H1 (cell line): ENCODE measurements around the gene PLXNB2. TPM values are rescaled to one million over a fixed set of nuclear protein-coding genes. Genes with fewer than 3 reads are reported as not detected.

ENCODE experiments used
- CTCF ChIA-PET: fragments of 300-600 bp; sonication (Branson Sonifier 250); formaldehyde crosslinking; loops from one replicate; lab custom pipeline; 2021; ENCODE audit not compliant: partially characterized antibody; lab: Charles Lee
- POLR2A ChIA-PET: fragments of 300-600 bp; sonication (Branson Sonifier 250); formaldehyde crosslinking; loops from one replicate; lab custom pipeline; 2021; ENCODE audit warnings: inconsistent platforms; ENCODE audit not compliant: partially characterized antibody; lab: Charles Lee
- DNase-seq, 2 experiments: peaks; one replicate each; pipeline versions ENCODE4 v3.0.0 to v3.0.0-alpha.2; 2010 to 2022; ENCODE audit warnings: low spot score in 2 of 2, low read depth in 1 of 2, mixed read lengths in 1 of 2
- FAIRE-seq: peaks from 2 replicates; lab custom pipeline; 2011; peaks lifted over from hg19 to GRCh38; lab: Jason Lieb, UNC
- H2AFZ ChIP-seq: 2 replicates; pipeline ENCODE4 v1.8.1; 2012; ENCODE audit warnings: low read length, inconsistent platforms
- H2AK5ac ChIP-seq: 2 replicates; pipeline ENCODE4 v1.6.1; 2013; ENCODE audit warnings: low read depth, low read length
- H2BK120ac ChIP-seq: replicated peaks from 2 replicates; pipeline ENCODE3; 2013; ENCODE audit warnings: low read depth, low read length, inconsistent platforms
- H2BK12ac ChIP-seq: 2 replicates; pipeline ENCODE4 v1.6.1; 2013; ENCODE audit warnings: low read depth, low read length
- H2BK15ac ChIP-seq: 2 replicates; pipeline ENCODE4 v1.6.1; 2013; ENCODE audit warnings: low read length
- H2BK20ac ChIP-seq: 2 replicates; pipeline ENCODE4 v1.6.1; 2013; ENCODE audit warnings: low read length
- H2BK5ac ChIP-seq: 2 replicates; pipeline ENCODE4 v1.6.1; 2013; ENCODE audit warnings: low read depth, low read length
- H3K14ac ChIP-seq: 2 replicates; pipeline ENCODE4 v1.6.1; 2013; ENCODE audit warnings: inconsistent platforms; ENCODE audit not compliant: insufficient read length
- H3K18ac ChIP-seq: 2 replicates; pipeline ENCODE4 v1.6.1; 2013; ENCODE audit warnings: low read length; ENCODE audit errors: extremely low read depth
- H3K23ac ChIP-seq: 2 replicates; pipeline ENCODE4 v1.6.1; 2013; ENCODE audit warnings: inconsistent platforms; ENCODE audit not compliant: insufficient read length
- H3K23me2 ChIP-seq: 2 replicates; pipeline ENCODE4 v1.6.1; 2013; ENCODE audit warnings: low read depth, low read length
- H3K27ac ChIP-seq: 2 replicates; pipeline ENCODE4 v1.6.1; 2011; ENCODE audit warnings: low read depth, low read length, inconsistent platforms
- H3K27me3 ChIP-seq, 4 experiments: replicated peaks in 1 of 4; 1 replicate in 1 of 4; 2 replicates in 3 of 4; pipeline versions ENCODE4 v1.6.1 to v1.8.1; 2011 to 2013; ENCODE audit warnings: low read length in 3 of 4, mild to moderate bottlenecking in 3 of 4, inconsistent platforms in 2 of 4, mixed read lengths in 2 of 4, moderate library complexity in 1 of 4; ENCODE audit not compliant: control insufficient read depth in 3 of 4, insufficient read depth in 3 of 4; ENCODE audit errors: extremely low read depth in 1 of 4
- H3K36me3 ChIP-seq, 4 experiments: 2 replicates each; pipeline versions ENCODE4 v1.6.1 to v1.8.1; 2011 to 2013; ENCODE audit warnings: mild to moderate bottlenecking in 4 of 4, low read length in 3 of 4, moderate library complexity in 2 of 4, control low read depth in 1 of 4, inconsistent platforms in 1 of 4; ENCODE audit not compliant: insufficient read depth in 4 of 4, control insufficient read depth in 2 of 4
- H3K4ac ChIP-seq: replicated peaks from 2 replicates; pipeline ENCODE3; 2013; ENCODE audit warnings: low read length, low read depth, mixed read lengths, inconsistent platforms; ENCODE audit not compliant: insufficient read length
- H3K4me1 ChIP-seq, 4 experiments: replicated peaks in 1 of 4; 1 replicate in 1 of 4; 2 replicates in 3 of 4; pipeline versions ENCODE4 v1.6.1 to v1.8.1; 2011 to 2013; ENCODE audit warnings: low read length in 3 of 4, inconsistent platforms in 2 of 4, mixed read lengths in 1 of 4; ENCODE audit not compliant: insufficient read depth in 4 of 4, control insufficient read depth in 3 of 4
- H3K4me2 ChIP-seq, 2 experiments: 2 replicates each; pipeline versions ENCODE4 v1.6.1 to v1.8.1; 2011 to 2013; ENCODE audit warnings: low read depth in 2 of 2, low read length in 2 of 2, control low read depth in 1 of 2, inconsistent platforms in 1 of 2, mild to moderate bottlenecking in 1 of 2; ENCODE audit not compliant: insufficient read depth in 1 of 2
- H3K4me3 ChIP-seq, 4 experiments: fragments of 200-600, 300-600 bp in 1 of 4; sonication (generic), shearing (Covaris generic), sonication (Bioruptor Twin) in 1 of 4; 2 replicates each; pipeline versions ENCODE4 v1.5.1 to v1.8.1; 2011 to 2016; ENCODE audit warnings: low read length in 4 of 4, low read depth in 3 of 4, control low read depth in 2 of 4, inconsistent platforms in 2 of 4, mild to moderate bottlenecking in 2 of 4, mixed read lengths in 1 of 4, moderate library complexity in 1 of 4; ENCODE audit not compliant: insufficient read depth in 2 of 4; ENCODE audit errors: extremely low read depth in 1 of 4
- H3K56ac ChIP-seq: replicated peaks from 2 replicates; pipeline ENCODE3; 2013; ENCODE audit warnings: low read depth, mild to moderate bottlenecking, mixed read lengths, low read length, inconsistent platforms; ENCODE audit not compliant: insufficient read length
- H3K79me1 ChIP-seq: 2 replicates; pipeline ENCODE4 v1.6.1; 2013; ENCODE audit warnings: low read depth, low read length, control low read depth
- H3K79me2 ChIP-seq, 2 experiments: 2 replicates each; pipeline versions ENCODE4 v1.6.1 to v1.8.1; 2012 to 2013; ENCODE audit warnings: low read length in 2 of 2, mild to moderate bottlenecking in 2 of 2, inconsistent platforms in 1 of 2; ENCODE audit not compliant: insufficient read depth in 2 of 2, control insufficient read depth in 1 of 2
- H3K9ac ChIP-seq, 4 experiments: replicated peaks in 1 of 4; 1 replicate in 1 of 4; 2 replicates in 3 of 4; pipeline versions ENCODE4 v1.6.1 to v1.8.1; 2011 to 2013; ENCODE audit warnings: low read depth in 3 of 4, low read length in 3 of 4, control low read depth in 2 of 4, mild to moderate bottlenecking in 2 of 4, moderate library complexity in 2 of 4, inconsistent platforms in 1 of 4; ENCODE audit errors: extremely low read depth in 1 of 4
- H3K9me3 ChIP-seq, 2 experiments: 2 replicates each; pipeline versions ENCODE4 v1.6.1 to v1.8.1; 2012 to 2013; ENCODE audit warnings: mild to moderate bottlenecking in 2 of 2, moderate library complexity in 2 of 2, control low read depth in 1 of 2, inconsistent platforms in 1 of 2, low read depth in 1 of 2, low read length in 1 of 2, mixed read lengths in 1 of 2; ENCODE audit not compliant: insufficient read depth in 2 of 2
- H4K20me1 ChIP-seq, 2 experiments: replicated peaks in 1 of 2; 2 replicates each; pipeline versions ENCODE3 to v1.8.1; 2011 to 2013; ENCODE audit warnings: inconsistent platforms in 2 of 2, low read length in 2 of 2, mild to moderate bottlenecking in 1 of 2; ENCODE audit not compliant: insufficient read depth in 2 of 2, control insufficient read depth in 1 of 2
- H4K5ac ChIP-seq: 2 replicates; pipeline ENCODE4 v1.6.1; 2013; ENCODE audit warnings: low read length, low read depth, mixed read lengths, inconsistent platforms; ENCODE audit not compliant: insufficient read length
- H4K8ac ChIP-seq: 2 replicates; pipeline ENCODE4 v1.8.0; 2013; ENCODE audit warnings: mild to moderate bottlenecking, moderate library complexity, low read length, inconsistent platforms; ENCODE audit not compliant: insufficient read depth; ENCODE audit errors: extremely low read depth
- H4K91ac ChIP-seq: replicated peaks from 2 replicates; pipeline ENCODE3; 2013; ENCODE audit warnings: low read length, mixed read lengths, inconsistent platforms; ENCODE audit not compliant: insufficient read length
- BACH1 ChIP-seq: IDR thresholded peaks from 2 replicates; pipeline ENCODE4 v1.6.1; 2012; ENCODE audit warnings: low read length, improper control_type of control experiment
- EP300 ChIP-seq, 2 experiments: IDR thresholded peaks; 1 replicate in 1 of 2; 2 replicates in 1 of 2; pipeline ENCODE4 v1.6.1; 2011 to 2012; ENCODE audit warnings: low read depth in 2 of 2, low read length in 2 of 2, mild to moderate bottlenecking in 2 of 2, borderline replicate concordance in 1 of 2, inconsistent platforms in 1 of 2, moderate library complexity in 1 of 2
- HDAC6 ChIP-seq: IDR thresholded peaks from one replicate; pipeline ENCODE4 v1.7.1; 2012; ENCODE audit warnings: low read depth, mild to moderate bottlenecking, inconsistent platforms, low read length, moderate library complexity
- KDM4A ChIP-seq: IDR thresholded peaks from one replicate; pipeline ENCODE4 v1.7.1; 2012; ENCODE audit warnings: low read depth, mild to moderate bottlenecking, moderate library complexity, low read length, inconsistent platforms; ENCODE audit not compliant: severe bottlenecking
- NANOG ChIP-seq: IDR thresholded peaks from 2 replicates; pipeline ENCODE4 v1.6.1; 2011; ENCODE audit warnings: low read length, low read depth, mild to moderate bottlenecking, inconsistent platforms; ENCODE audit not compliant: insufficient read depth, poor library complexity, severe bottlenecking
- PHF8 ChIP-seq: fragments of 200-600 bp; sonication (generic); conservative IDR thresholded peaks from 2 replicates; pipeline ENCODE4 v1.7.1; 2012; ENCODE audit warnings: low read depth, mild to moderate bottlenecking, inconsistent platforms, low read length, moderate library complexity
- RNF2 ChIP-seq: fragments of 200-900, 300-1000 bp; sonication (generic); IDR thresholded peaks from 2 replicates; pipeline ENCODE4 v1.7.1; 2016; ENCODE audit warnings: borderline replicate concordance, low read depth, mild to moderate bottlenecking, antibody characterized with exemption, low read length; ENCODE audit not compliant: poor library complexity, severe bottlenecking; ENCODE audit errors: missing control alignments
- SP4 ChIP-seq: IDR thresholded peaks from 2 replicates; pipeline ENCODE4 v1.6.1; 2012; ENCODE audit warnings: low read length, inconsistent platforms
- SRF ChIP-seq: IDR thresholded peaks from 2 replicates; pipeline ENCODE4 v1.6.1; 2011; ENCODE audit warnings: mild to moderate bottlenecking, low read depth, low read length, moderate library complexity
- TAF7 ChIP-seq: optimal IDR thresholded peaks from 2 replicates; pipeline ENCODE3; 2011; ENCODE audit warnings: low read depth, mild to moderate bottlenecking, inconsistent platforms, low read length, moderate library complexity, borderline replicate concordance
- TCF12 ChIP-seq: IDR thresholded peaks from 2 replicates; pipeline ENCODE4 v1.6.1; 2011; ENCODE audit warnings: low read depth, mild to moderate bottlenecking, low read length
- WGBS, 2 experiments: shearing (Covaris generic) in 1 of 2; methylation state at CpG; one replicate each; pipeline versions ENCODE4 v1.1.6 to v1.1.7; 2013 to 2015; ENCODE audit warnings: low lambda C conversion rate in 2 of 2, mixed read lengths in 2 of 2, inconsistent platforms in 1 of 2, low coverage in 1 of 2, missing lambda C conversion rate in 1 of 2; ENCODE audit not compliant: insufficient replicate concordance in 2 of 2, insufficient coverage in 1 of 2, insufficient read length in 1 of 2; ENCODE audit errors: extremely low coverage in 1 of 2, missing lambda C conversion rate in 1 of 2; 5-methylcytosine and 5-hydroxymethylcytosine counted together
- polyA plus RNA-seq, 7 experiments: library from polyadenylated mRNA; depleted of rRNA in 3 of 7; stranded (reverse) in 5 of 7; unstranded in 2 of 7; fragments of >200 nt in 5 of 7; fragments of 200-250 nt in 2 of 7; gene quantifications; 1 replicate in 5 of 7; 2 replicates in 1 of 7; 4 replicates in 1 of 7; pipeline versions ENCODE4 v1.2.1 to v1.2.3, GENCODE V29; 2011 to 2013; ENCODE audit warnings: missing spikeins in 2 of 7, mixed read lengths in 2 of 7
- total RNA-seq: library from RNA; stranded (reverse); fragmentation: NEBNext Ultra II Directional; extraction: Animal tissue kit (Norgen Biotek cat#: 25700); gene quantifications from 2 replicates; pipeline ENCODE4 v1.2.1, GENCODE V29; 2021
- TF ChIP-seq, protein P1 (sequence below): IDR thresholded peaks from 2 replicates; pipeline ENCODE4 v1.6.1; 2012; ENCODE audit warnings: inconsistent platforms

The PLXNB2 gene
- total and polyA plus RNA-seq, 2 of the 8 experiments (the other 6 are each of a cell fraction or from before 2014, with no cell fraction given), result 58.3 to 92.8 TPM

DNA sequence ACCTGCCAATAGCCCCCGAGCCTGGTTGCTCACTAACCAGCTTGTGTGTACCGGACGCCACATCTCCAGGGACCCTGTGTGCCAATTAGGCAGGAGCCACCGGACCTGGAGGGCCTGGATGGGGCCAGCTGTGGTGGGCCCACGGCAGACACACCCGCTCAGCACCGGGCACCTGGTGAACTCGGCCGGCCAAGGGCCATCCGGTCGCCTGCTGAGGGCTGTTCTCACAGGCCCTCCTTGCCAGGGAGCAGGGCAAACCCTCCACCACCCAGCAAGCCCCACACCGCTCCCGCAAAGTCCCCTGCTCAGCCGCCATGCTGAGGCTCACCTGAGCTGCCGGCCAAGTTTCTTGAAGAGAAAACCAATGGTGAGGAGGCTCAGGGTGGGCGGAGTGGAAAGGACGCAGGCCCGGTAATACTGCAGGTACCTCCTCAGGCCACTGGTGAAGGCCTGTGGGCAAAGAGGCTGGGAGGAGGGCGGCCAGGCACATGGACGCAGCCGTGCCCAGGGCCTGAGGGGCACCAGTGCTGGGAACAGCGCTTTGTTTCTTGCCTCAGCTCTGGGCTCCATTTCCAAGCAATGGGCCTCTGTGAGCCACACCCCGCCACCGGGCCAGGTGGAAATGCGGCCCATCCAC lies 79.7 kb downstream of the PLXNB2 start:
- H3K79me2 ChIP-seq, result no peaks in the 10 kb centered on the region
- no peaks in the 10 kb centered on the region for H3K23me2 ChIP-seq
- no peak overlapping the region for H3K27ac ChIP-seq
- no peak overlapping the region for H3K18ac ChIP-seq
- ChIA-PET CTCF (interaction anchor here (0.5 to 9.2 kb wide), 3 partner anchors 13 to 49 kb away, joined by 3 to 77 read pairs (median 3); no protein-coding TSS in a partner anchor), POLR2A (interaction anchor here (0.9 to 1.2 kb wide), 2 partner anchors 9 to 17 kb away, joined by 3 read pairs; partner anchors contain the start of gene TUBGCP6)
- no peaks in the 10 kb centered on the region for H3K4me1 ChIP-seq
- H3K79me1 ChIP-seq, result peaks cover 4% of the 10 kb centered on the region; the same call in 1 of the 2 replicates
- WGBS, 2 experiments, result 96% methylated on average over 23 of the region's 25 CpGs; no CpG with 5 or more reads in 1 of the 2 experiments
- H3K4me2 ChIP-seq, result no peak overlapping the region
- H2BK15ac ChIP-seq, result no peak overlapping the region
- no peak overlapping the region for H3K4me3 ChIP-seq
- H3K9ac ChIP-seq, result no peak overlapping the region
- H3K23ac ChIP-seq, result no peak overlapping the region
- H3K27me3 ChIP-seq, result no peaks in the 10 kb centered on the region
- no peak for TF ChIP-seq PHF8
- TF ChIP-seq TAF7, result no peak
- TF ChIP-seq SRF, result no peak
- no peak for TF ChIP-seq KDM4A
- TF ChIP-seq TCF12, result no peak
- no peak for TF ChIP-seq NANOG
- no peak for TF ChIP-seq BACH1
- no peak for TF ChIP-seq EP300 (IDR thresholded peaks at IDR 0.05; ENCODE audit: borderline replicate concordance in 1 of 2, low read depth in 2 of 2, low read length in 2 of 2)
- TF ChIP-seq, protein P1, sequence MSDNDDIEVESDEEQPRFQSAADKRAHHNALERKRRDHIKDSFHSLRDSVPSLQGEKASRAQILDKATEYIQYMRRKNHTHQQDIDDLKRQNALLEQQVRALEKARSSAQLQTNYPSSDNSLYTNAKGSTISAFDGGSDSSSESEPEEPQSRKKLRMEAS, result no peak
- TF ChIP-seq SP4, result no peak
- TF ChIP-seq RNF2, result no peak
- TF ChIP-seq HDAC6, result no peak
- H4K91ac ChIP-seq, result no peak overlapping the region
- no peak overlapping the region for H2AK5ac ChIP-seq
- H2BK120ac ChIP-seq, result no peak overlapping the region
- no peak overlapping the region for H3K56ac ChIP-seq
- DNase-seq (no peak), FAIRE-seq (no peak)
- no peak overlapping the region for H2BK20ac ChIP-seq
- no peak overlapping the region for H4K5ac ChIP-seq
- H2BK5ac ChIP-seq, result no peak overlapping the region
- no peak overlapping the region for H2AFZ ChIP-seq
- H3K4ac ChIP-seq, result no peak overlapping the region
- H3K14ac ChIP-seq, result no peak overlapping the region
- peaks cover 0 to 13% of the 10 kb centered on the region in 2 experiments for H4K20me1 ChIP-seq
- no peak overlapping the region for H4K8ac ChIP-seq
- peaks cover 0 to 8% (median 4%) of the 10 kb centered on the region in 4 experiments; a peak in 5 of 8 replicates for H3K36me3 ChIP-seq
- no peak overlapping the region for H2BK12ac ChIP-seq
- no peaks in the 10 kb centered on the region for H3K9me3 ChIP-seq
